ENCODE results near the gene DLX1.
"Not testable (repeated sequence)": the region's sequence is repeated elsewhere in the genome, so short reads cannot be mapped to it uniquely, and the experiment has no call there.

DLX1 gene

DNA sequence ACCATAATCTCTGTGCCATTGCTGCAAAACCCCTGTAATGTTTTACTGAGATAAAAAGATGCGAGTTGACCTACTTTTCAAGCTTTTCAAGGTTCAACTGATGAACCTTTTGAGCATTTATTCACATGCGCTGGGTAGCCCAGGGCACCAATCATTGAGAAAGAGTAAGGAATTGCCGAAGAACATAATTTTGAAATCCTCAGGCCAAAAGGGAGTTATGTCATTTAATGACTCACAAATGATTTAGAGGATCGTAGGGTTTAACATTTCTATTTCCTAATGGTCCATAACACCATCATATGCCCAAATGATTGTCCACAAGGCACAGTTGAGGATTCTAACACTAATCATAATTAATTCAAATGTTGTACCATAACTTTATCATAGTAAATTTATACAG is 20.2 kb upstream of the DLX1 start:
- TF ChIP-seq, protein P1, sequence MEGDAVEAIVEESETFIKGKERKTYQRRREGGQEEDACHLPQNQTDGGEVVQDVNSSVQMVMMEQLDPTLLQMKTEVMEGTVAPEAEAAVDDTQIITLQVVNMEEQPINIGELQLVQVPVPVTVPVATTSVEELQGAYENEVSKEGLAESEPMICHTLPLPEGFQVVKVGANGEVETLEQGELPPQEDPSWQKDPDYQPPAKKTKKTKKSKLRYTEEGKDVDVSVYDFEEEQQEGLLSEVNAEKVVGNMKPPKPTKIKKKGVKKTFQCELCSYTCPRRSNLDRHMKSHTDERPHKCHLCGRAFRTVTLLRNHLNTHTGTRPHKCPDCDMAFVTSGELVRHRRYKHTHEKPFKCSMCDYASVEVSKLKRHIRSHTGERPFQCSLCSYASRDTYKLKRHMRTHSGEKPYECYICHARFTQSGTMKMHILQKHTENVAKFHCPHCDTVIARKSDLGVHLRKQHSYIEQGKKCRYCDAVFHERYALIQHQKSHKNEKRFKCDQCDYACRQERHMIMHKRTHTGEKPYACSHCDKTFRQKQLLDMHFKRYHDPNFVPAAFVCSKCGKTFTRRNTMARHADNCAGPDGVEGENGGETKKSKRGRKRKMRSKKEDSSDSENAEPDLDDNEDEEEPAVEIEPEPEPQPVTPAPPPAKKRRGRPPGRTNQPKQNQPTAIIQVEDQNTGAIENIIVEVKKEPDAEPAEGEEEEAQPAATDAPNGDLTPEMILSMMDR (IDR thresholded peaks at IDR 0.05; ENCODE audit: low read depth, low read length): no peak
- no peak for DNase-seq (ENCODE audit: extremely low read depth, low read depth)

DNA sequence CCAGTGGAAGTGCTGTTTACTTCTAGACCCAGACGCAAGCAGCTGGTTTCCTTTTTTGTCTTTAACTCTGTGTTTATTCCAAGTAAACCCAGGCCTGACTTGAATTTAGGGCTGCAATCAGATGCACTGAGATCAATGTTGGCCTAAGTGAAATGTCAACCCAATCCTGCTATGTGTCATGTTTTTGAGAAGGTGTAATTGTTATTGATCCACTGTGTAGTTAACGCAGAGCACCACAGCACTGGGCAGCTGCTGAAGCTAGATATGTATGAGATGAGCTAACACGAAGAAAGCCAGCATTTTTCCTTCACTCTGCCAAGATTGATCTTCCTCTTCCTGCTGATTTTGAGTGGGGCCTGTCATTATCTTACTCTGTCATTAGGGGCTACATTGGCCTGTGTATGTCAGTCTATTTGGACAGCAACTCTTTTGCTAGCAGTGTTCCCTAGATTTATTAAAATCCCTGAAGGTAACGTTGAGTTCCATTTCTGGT is 18.9 kb upstream of the DLX1 start:
- TF ChIP-seq, protein P1 (IDR thresholded peaks at IDR 0.05; ENCODE audit: low read depth, low read length): no peak
- DNase-seq (ENCODE audit: extremely low read depth, low read depth): no peak

DNA sequence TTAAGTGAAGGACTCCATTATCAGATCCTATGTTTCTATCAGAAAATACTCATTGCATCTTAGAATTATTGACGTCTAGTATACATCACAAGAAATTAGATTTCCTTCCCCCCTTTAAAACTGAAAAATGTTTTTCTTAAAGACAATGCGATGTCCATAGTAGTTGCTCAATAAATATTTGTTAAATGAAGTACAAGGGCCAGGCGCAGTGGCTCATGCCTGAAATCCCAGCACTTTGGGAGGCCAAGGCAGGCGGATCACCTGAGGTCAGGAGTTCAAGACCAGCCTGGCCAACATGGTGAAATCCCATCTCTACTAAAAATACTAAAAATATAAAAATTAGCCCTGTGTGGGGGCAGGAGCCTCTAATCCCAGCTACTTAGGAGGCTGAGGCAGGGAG is 17.4 kb upstream of the DLX1 start:
- not testable (repeated sequence) for DNase-seq (ENCODE audit: extremely low read depth, low read depth)

DNA sequence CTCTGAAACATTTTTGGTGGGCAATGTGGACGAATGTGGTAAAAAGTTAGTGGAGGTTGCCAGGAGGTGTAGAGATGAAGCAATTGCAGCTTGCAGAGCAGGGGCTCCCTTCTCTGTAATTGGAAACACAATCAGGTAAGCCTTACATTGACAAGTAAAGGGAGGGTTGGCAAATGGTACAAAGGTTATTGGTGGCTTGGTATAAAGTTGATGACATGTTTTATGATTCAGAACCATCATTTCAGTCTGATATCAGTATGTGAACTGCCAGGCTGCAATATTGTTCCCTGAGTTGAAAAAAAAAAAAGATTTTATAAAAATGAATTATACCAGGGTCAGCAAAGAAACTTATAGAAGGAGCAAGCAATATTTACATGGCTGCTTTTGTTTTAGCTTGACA is 14.4 kb upstream of the DLX1 start:
- no peak for DNase-seq (ENCODE audit: extremely low read depth, low read depth)
- TF ChIP-seq, protein P1 (IDR thresholded peaks at IDR 0.05; ENCODE audit: low read depth, low read length): no peak

DNA sequence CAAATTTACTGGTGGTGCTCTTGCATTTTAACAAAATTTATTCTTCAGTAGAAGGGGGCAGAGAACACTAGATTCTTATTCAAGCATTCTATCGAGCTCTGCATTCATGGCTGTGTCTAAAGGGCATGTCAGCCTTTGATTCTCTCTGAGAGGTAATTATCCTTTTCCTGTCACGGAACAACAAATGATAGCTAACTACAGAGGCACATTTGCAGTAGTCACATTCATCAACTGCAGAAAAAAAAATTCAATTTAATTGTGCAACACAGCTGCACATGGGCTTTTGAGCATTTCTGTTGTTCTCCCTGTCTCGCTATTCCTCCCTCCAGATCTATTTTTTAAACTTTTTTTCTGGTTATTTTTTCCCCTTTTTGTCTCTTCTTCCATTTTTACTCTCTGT is 13.0 kb upstream of the DLX1 start:
- TF ChIP-seq, protein P1 (IDR thresholded peaks at IDR 0.05; ENCODE audit: low read depth, low read length): no peak
- no peak for DNase-seq (ENCODE audit: extremely low read depth, low read depth)

DNA sequence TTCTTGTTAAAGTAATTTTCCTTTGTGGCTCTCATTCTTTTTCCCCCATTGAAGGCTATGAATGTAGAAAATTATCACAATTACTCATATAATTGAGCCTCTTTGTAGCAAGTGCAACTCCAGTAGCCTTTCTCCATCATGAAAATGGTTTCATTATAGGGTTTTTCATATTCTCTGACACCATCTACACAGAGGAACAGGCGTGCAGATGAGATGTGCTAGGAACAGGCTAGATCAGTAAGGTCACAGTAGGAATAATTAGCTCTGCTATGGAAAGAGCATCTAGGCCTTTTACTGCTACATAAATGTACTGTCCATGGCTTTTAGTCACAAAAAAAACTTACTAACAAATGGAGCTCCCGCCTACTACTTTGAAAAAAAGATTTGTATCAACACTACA is 12.6 kb upstream of the DLX1 start:
- DNase-seq (ENCODE audit: extremely low read depth, low read depth): no peak
- TF ChIP-seq, protein P1 (IDR thresholded peaks at IDR 0.05; ENCODE audit: low read depth, low read length): no peak

DNA sequence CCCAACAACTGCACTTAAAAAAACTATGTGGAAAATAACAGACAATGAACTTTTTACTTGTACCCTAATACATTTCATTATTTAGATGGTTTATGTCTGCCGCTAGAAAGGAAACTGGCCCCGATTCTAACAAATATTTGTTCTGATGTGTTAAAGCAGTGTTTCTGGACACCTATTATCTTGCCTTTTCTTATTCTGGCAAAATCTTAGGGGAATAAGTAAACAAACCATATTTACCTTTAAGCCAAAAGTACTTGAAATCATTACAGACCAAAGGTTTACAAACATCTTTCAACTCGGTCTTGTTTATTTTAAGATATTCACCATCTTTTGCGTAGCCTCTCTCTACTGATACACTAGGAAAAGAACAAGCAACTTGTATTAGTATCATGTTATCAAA is 11.8 kb upstream of the DLX1 start:
- DNase-seq (ENCODE audit: extremely low read depth, low read depth): no peak
- TF ChIP-seq, protein P1 (IDR thresholded peaks at IDR 0.05; ENCODE audit: low read depth, low read length): no peak

DNA sequence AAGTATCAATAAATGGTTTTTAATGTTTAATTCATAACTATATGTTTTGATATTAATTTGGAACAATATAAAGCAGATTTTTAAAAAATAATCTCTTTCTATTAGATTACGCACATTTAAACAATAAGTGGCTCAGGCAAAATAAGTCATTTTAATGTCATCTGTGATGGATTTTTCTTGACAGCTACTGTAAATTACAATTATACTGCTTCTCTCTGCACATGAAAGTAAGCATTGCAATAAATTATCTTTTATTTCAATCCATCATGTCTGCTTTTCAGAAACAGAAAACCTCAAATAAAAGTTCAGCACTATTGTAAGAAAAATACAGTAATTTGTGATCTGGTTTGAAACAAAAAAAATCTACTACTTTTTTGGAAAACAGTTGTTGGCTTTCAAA is 11.1 kb upstream of the DLX1 start:
- TF ChIP-seq, protein P1 (IDR thresholded peaks at IDR 0.05; ENCODE audit: low read depth, low read length): no peak
- DNase-seq (ENCODE audit: extremely low read depth, low read depth): no peak

All from AG09319 (cell line).